GM21723 (cell line): ENCODE measurements around the gene UNC119B.

Source experiments
- ATAC-seq: cut with Tn5 transposase; IDR thresholded peaks from one replicate; pipeline ENCODE4 v1.9.1; 2021; ENCODE audit warnings: mild to moderate bottlenecking, moderate library complexity; ENCODE audit not compliant: unreplicated experiment

The UNC119B gene

GRCh38 chr12:120761519-120761934, 51.3 kb downstream of the UNC119B start:
- ATAC-seq = no peak

- no peak for ATAC-seq
Measured at GRCh38 chr12:120762086-120762485, 51.8 kb downstream of the UNC119B start.

GRCh38 chr12:120763250-120763649, 53.0 kb downstream of the UNC119B start:
- no peak for ATAC-seq

- no peak for ATAC-seq
Measured at GRCh38 chr12:120764816-120765215, 54.6 kb downstream of the UNC119B start.

DNA sequence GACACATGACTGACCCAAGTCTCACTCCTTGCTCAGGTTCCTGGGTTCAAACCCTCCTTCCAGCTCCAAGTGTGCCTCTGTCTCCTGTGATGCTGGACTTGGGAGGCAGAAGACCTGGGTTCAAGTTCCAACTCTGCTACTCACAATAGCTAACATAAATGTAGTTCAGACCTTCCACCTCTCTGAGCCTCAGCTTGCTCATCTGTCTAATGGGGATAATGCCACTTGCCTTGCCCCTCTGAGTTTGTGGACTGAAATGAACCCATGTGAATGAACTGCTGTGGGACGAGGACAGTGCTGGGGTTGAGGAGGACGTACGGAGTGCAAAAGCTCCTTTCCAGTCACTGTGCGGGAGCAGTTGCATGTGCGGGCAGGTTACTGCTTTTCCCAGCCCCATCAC, 56.3 kb downstream of the UNC119B start:
- ATAC-seq = no peak

GRCh38 chr12:120767071-120768024, 57.1 kb downstream of the UNC119B start:
- no peak for ATAC-seq

DNA sequence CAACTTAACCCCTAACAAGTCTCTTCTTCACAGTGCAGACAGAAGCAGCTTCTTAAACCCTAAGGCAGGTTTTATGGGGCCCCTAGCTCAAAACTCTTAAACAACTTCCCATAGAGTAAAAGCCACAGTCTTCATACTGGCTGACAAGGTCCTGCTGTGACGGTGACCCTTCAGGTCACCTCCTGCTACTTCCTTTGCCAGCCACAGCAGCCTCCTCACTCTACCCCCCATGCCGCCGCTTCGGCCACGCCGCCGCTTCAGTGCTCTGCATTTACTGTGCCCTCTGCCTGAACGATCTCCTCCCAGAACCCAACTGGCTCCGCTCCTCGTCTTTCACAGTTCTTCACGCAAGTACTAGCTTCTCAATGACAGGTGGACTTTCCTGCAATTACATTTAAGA, 60.8 kb downstream of the UNC119B start:
- ATAC-seq = no peak
